SK-N-SH treated with all-trans-retinoic acid at 6 μM for 48 hours (cell line): ENCODE results near the gene CPT1B.
A peak's percentile ranks its signal among the peaks of the same experiment; 100 is the strongest.
"Not testable (repeated sequence)": the region's sequence is repeated elsewhere in the genome, so short reads cannot be mapped to it uniquely, and the experiment has no call there.

Experiments
- ATAC-seq: fragments of 200-7000 bp; cut with Tn5 transposase; 3 replicates; pipeline ENCODE4 v1.9.1; 2020; ENCODE audit warnings: mild to moderate bottlenecking, moderate library complexity
- ARNTL ChIP-seq: fragments of 450-650 bp; formaldehyde crosslinking; IDR thresholded peaks from 2 replicates; pipeline ENCODE4 v1.5.0; 2020; ENCODE audit warnings: low read depth, mild to moderate bottlenecking, moderate library complexity, borderline replicate concordance
- BACH2 ChIP-seq: fragments of 250-450 bp; sonication (Bioruptor Pico); IDR thresholded peaks from 2 replicates; pipeline ENCODE4 v1.9.0; 2021; ENCODE audit warnings: mild to moderate bottlenecking, borderline replicate concordance
- CREB5 ChIP-seq: fragments of 250-450 bp; sonication (Bioruptor Pico); IDR thresholded peaks from 2 replicates; pipeline ENCODE4 v1.5.1; 2020; ENCODE audit warnings: low read depth, mild to moderate bottlenecking, moderate library complexity
- CSDC2 ChIP-seq: fragments of 250-450 bp; sonication (Bioruptor Pico); IDR thresholded peaks from 2 replicates; pipeline ENCODE4 v1.5.0; 2020; ENCODE audit warnings: mild to moderate bottlenecking, moderate library complexity
- ESRRG ChIP-seq: fragments of 250-450 bp; sonication (Bioruptor Pico); IDR thresholded peaks from 2 replicates; pipeline ENCODE4 v1.6.1; 2021; ENCODE audit warnings: mild to moderate bottlenecking
- GLIS3 ChIP-seq: fragments of 250-450 bp; sonication (Bioruptor Pico); IDR thresholded peaks from 2 replicates; pipeline ENCODE4 v1.5.0; 2020; ENCODE audit warnings: mild to moderate bottlenecking, moderate library complexity
- ISL1 ChIP-seq: fragments of 250-450 bp; sonication (Bioruptor Pico); IDR thresholded peaks from 2 replicates; pipeline ENCODE4 v2.1.2; 2022; ENCODE audit warnings: mild to moderate bottlenecking, moderate library complexity
- OSR1 ChIP-seq: fragments of 250-450 bp; sonication (Bioruptor Pico); IDR thresholded peaks from 2 replicates; pipeline ENCODE4 v1.8.0; 2022; ENCODE audit warnings: moderate library complexity, mild to moderate bottlenecking, inconsistent platforms
- PATZ1 ChIP-seq: fragments of 250-450 bp; sonication (Bioruptor Pico); IDR thresholded peaks from 2 replicates; pipeline ENCODE4 v1.8.0; 2020; ENCODE audit warnings: mild to moderate bottlenecking, moderate library complexity, borderline replicate concordance
- PPARA ChIP-seq: fragments of 250-450 bp; sonication (Bioruptor Pico); IDR thresholded peaks from 2 replicates; pipeline ENCODE4 v1.5.0; 2020; ENCODE audit warnings: mild to moderate bottlenecking, borderline replicate concordance
- RARB ChIP-seq: fragments of 250-450 bp; sonication (Bioruptor Pico); IDR thresholded peaks from 2 replicates; pipeline ENCODE4 v1.8.0; 2021; ENCODE audit warnings: mild to moderate bottlenecking, moderate library complexity
- SNAI2 ChIP-seq: fragments of 250-450 bp; sonication (Bioruptor Pico); IDR thresholded peaks from 2 replicates; pipeline ENCODE4 v1.5.0; 2020; ENCODE audit warnings: mild to moderate bottlenecking, moderate library complexity
- TCF4 ChIP-seq: fragments of 250-450 bp; sonication (Bioruptor Pico); IDR thresholded peaks from 2 replicates; pipeline ENCODE4 v1.8.0; 2021; ENCODE audit warnings: mild to moderate bottlenecking, moderate library complexity, borderline replicate concordance
- TOX ChIP-seq: fragments of 250-450 bp; sonication (Bioruptor Pico); IDR thresholded peaks from 2 replicates; pipeline ENCODE4 v1.8.0; 2021; ENCODE audit warnings: mild to moderate bottlenecking, moderate library complexity, borderline replicate concordance
- ZC3H10 ChIP-seq: fragments of 250-450 bp; sonication (Bioruptor Pico); IDR thresholded peaks from 2 replicates; pipeline ENCODE4 v1.5.1; 2021; ENCODE audit warnings: mild to moderate bottlenecking, moderate library complexity
- ZFP3 ChIP-seq: fragments of 250-450 bp; sonication (Bioruptor Pico); IDR thresholded peaks from 2 replicates; pipeline ENCODE4 v1.5.0; 2020; ENCODE audit warnings: mild to moderate bottlenecking, moderate library complexity
- ZFP30 ChIP-seq: fragments of 450-650 bp; formaldehyde crosslinking; IDR thresholded peaks from 2 replicates; pipeline ENCODE4 v1.5.0; 2022; ENCODE audit warnings: mild to moderate bottlenecking, moderate library complexity
- ZNF8 ChIP-seq: fragments of 450-650 bp; formaldehyde crosslinking; IDR thresholded peaks from 2 replicates; pipeline ENCODE4 v1.5.0; 2020; ENCODE audit warnings: mild to moderate bottlenecking, moderate library complexity
- TF ChIP-seq, protein P1 (sequence below): fragments of 250-450 bp; sonication (Bioruptor Pico); IDR thresholded peaks from 2 replicates; pipeline ENCODE4 v1.5.1; 2021; ENCODE audit warnings: mild to moderate bottlenecking, moderate library complexity

CPT1B gene

GRCh38 chr22:50536226-50536625 is 42.0 kb downstream of the CPT1B start:
- ATAC-seq, result no peak
- TF ChIP-seq SNAI2 (no peak), OSR1 (CRISPR knock-in tag) (no peak), CSDC2 (no peak), ESRRG (no peak)

GRCh38 chr22:50535113-50535512 is 43.1 kb downstream of the CPT1B start:
- no peak for ATAC-seq
- no peak for TF ChIP-seq PPARA (CRISPR knock-in tag)
- no peak for TF ChIP-seq ZC3H10 (CRISPR knock-in tag)
- no peak for TF ChIP-seq TOX (CRISPR knock-in tag)
- TF ChIP-seq, all 23 proteins: peak for 0

DNA sequence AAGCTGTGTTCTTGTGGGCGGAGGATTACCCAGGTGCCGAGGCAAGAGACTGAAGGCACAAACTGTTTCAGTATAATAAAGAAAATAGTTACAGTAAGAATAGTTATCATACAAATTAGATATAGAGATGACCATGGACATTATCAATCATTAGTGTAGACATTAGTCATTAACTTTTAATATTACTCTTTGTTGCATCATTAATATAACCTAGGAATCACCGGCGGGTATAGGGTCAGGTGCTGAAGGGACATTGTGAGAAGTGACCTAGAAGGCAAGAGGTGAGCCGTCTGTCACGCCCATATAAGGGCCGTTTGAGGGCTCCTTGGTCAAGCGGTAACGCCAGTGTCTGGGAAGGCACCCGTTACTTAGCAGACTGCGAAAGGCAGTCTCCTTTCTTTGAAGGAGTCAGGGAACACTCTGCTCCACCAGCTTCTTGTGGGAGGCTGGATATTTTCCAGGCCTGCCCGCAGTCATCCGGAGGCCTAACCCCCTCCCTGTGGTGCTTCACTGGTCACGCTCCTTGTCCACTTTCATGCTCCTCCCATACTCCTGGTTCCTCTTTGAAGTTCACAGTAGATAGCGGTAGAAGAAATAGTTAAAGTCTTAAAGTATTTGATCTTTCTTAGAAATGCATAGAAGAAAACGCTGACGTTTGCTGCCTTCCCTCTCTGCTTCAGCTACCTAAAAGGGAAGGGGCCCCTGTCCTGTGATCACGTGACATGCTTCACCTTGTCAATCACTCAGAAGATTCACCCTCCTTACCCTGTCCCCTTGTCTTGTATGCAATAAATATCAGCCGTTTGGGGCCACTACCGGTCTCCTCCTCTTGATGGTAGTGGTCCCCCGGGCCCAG is 44.1 kb downstream of the CPT1B start:
- ATAC-seq, result not testable (repeated sequence)

GRCh38 chr22:50532824-50533796 is 45.1 kb downstream of the CPT1B start:
- ATAC-seq, result no peak
- TF ChIP-seq ZFP3 (no peak), ZFP30 (no peak), GLIS3 (CRISPR knock-in tag) (no peak), SNAI2 (no peak), ZC3H10 (CRISPR knock-in tag) (no peak), ESRRG (no peak), ZNF8 (CRISPR knock-in tag) (no peak), ARNTL (no peak), BACH2 (no peak), CREB5 (CRISPR knock-in tag) (no peak), RARB (no peak)
- TF ChIP-seq, protein P1, sequence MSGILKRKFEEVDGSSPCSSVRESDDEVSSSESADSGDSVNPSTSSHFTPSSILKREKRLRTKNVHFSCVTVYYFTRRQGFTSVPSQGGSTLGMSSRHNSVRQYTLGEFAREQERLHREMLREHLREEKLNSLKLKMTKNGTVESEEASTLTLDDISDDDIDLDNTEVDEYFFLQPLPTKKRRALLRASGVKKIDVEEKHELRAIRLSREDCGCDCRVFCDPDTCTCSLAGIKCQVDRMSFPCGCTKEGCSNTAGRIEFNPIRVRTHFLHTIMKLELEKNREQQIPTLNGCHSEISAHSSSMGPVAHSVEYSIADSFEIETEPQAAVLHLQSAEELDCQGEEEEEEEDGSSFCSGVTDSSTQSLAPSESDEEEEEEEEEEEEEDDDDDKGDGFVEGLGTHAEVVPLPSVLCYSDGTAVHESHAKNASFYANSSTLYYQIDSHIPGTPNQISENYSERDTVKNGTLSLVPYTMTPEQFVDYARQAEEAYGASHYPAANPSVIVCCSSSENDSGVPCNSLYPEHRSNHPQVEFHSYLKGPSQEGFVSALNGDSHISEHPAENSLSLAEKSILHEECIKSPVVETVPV (CRISPR knock-in tag), result no peak

- peak; percentile 89 for ATAC-seq
- TF ChIP-seq TOX (CRISPR knock-in tag), result no peak
Measured at GRCh38 chr22:50531962-50532674, 46.1 kb downstream of the CPT1B start.

- TF ChIP-seq ARNTL (no peak), ZC3H10 (CRISPR knock-in tag) (no peak), ISL1 (CRISPR knock-in tag) (no peak), PPARA (CRISPR knock-in tag) (no peak)
- TF ChIP-seq, all 23 proteins: peak for 0
- peak; percentile 39 for ATAC-seq
Measured at GRCh38 chr22:50531546-50531961, 46.7 kb downstream of the CPT1B start.

- TF ChIP-seq PATZ1 (CRISPR knock-in tag) (no peak), ZFP3 (no peak), TCF4 (CRISPR knock-in tag) (no peak), BACH2 (no peak), TOX (CRISPR knock-in tag) (no peak)
- TF ChIP-seq, all 23 proteins: peak for 0
- ATAC-seq, result peak; percentile 20
Measured at GRCh38 chr22:50530877-50531545, 47.2 kb downstream of the CPT1B start.
